HepG2 (cell line): Measurements from ENCODE around the gene RNF38. TPM values are rescaled to one million over a fixed set of nuclear protein-coding genes. Genes with fewer than 3 reads are reported as not detected.

Experiments
- ATAC-seq: fragments of 200-7000 bp; cut with Tn5 transposase; 3 replicates; pipeline ENCODE4 v1.9.1; 2020; ENCODE audit warnings: mild to moderate bottlenecking, moderate library complexity
- BruUV-seq: library from RNA; stranded (reverse); fragments of 400-500 nt; replicated peaks from 2 replicates; lab custom pipeline; 2021; lab: Mats Ljungman, UMichigan
- CTCF ChIA-PET: fragments of 300-600 bp; formaldehyde crosslinking; extraction: SDS; loops from one replicate; lab custom pipeline; 2021; ENCODE audit warnings: low total read pairs, inconsistent platforms, low intra/inter-chr PET ratio; lab: Yijun Ruan, JAX
- POLR2A ChIA-PET: fragments of 350-600 bp; sonication (Branson Sonifier 250); formaldehyde crosslinking; loops from one replicate; lab custom pipeline; 2020; ENCODE audit warnings: antibody characterized with exemption, inconsistent platforms; lab: Yijun Ruan, JAX
- DNase-seq: peaks from one replicate; pipeline ENCODE4 v3.0.0-alpha.2; 2015; ENCODE audit warnings: low spot score
- FAIRE-seq: peaks from 3 replicates; lab custom pipeline; 2011; peaks lifted over from hg19 to GRCh38; lab: Jason Lieb, UNC
- H2AFZ ChIP-seq: one replicate; pipeline ENCODE4 v1.6.1; 2011; ENCODE audit warnings: low read length, inconsistent platforms
- H3K27ac ChIP-seq: fragments of 300-600 bp; 3 replicates; pipeline ENCODE4 v1.8.0; 2011; ENCODE audit warnings: mixed run types, mild to moderate bottlenecking, mixed read lengths, low read length, inconsistent platforms; ENCODE audit not compliant: insufficient read depth; ENCODE audit errors: extremely low read length
- H3K27me3 ChIP-seq, 2 experiments: fragments of 200-600 bp in 1 of 2; 2 replicates in 1 of 2; 3 replicates in 1 of 2; pipeline versions ENCODE4 v1.6.0 to v1.8.0; 2011; ENCODE audit warnings: low read length in 2 of 2, mild to moderate bottlenecking in 2 of 2, moderate library complexity in 2 of 2, inconsistent platforms in 1 of 2; ENCODE audit not compliant: insufficient read depth in 2 of 2, control insufficient read depth in 1 of 2
- H3K36me3 ChIP-seq, 2 experiments: fragments of 200-600 bp in 1 of 2; replicated peaks in 1 of 2; 2 replicates in 1 of 2; 3 replicates in 1 of 2; pipeline versions ENCODE4 v1.5.1 to v1.8.0; 2011; ENCODE audit warnings: low read length in 2 of 2, inconsistent platforms in 1 of 2; ENCODE audit not compliant: insufficient read depth in 2 of 2, control insufficient read depth in 1 of 2
- H3K4me1 ChIP-seq: 2 replicates; pipeline ENCODE4 v1.5.1; 2012; ENCODE audit warnings: low read length, inconsistent platforms; ENCODE audit not compliant: insufficient read depth
- H3K4me2 ChIP-seq: 2 replicates; pipeline ENCODE4 v1.6.0; 2011; ENCODE audit warnings: low read depth, low read length, inconsistent platforms
- H3K4me3 ChIP-seq, 3 experiments: fragments of 200-600 bp in 1 of 3; sonication (generic), shearing (Covaris generic) in 1 of 3; replicated peaks in 1 of 3; 2 replicates each; pipeline ENCODE4 v1.5.1; 2011 to 2016; ENCODE audit warnings: low read length in 3 of 3, inconsistent platforms in 2 of 3, low read depth in 2 of 3, mild to moderate bottlenecking in 2 of 3, control low read depth in 1 of 3, mixed read lengths in 1 of 3; ENCODE audit not compliant: insufficient read depth in 1 of 3
- H3K79me2 ChIP-seq: one replicate; pipeline ENCODE4 v1.6.1; 2011; ENCODE audit warnings: low read length, inconsistent platforms; ENCODE audit not compliant: insufficient read depth
- H3K9ac ChIP-seq: 2 replicates; pipeline ENCODE4 v1.6.0; 2011; ENCODE audit warnings: mild to moderate bottlenecking, low read depth, low read length, inconsistent platforms; ENCODE audit not compliant: insufficient read depth
- H3K9me3 ChIP-seq: 2 replicates; pipeline ENCODE4 v1.5.1; 2012; ENCODE audit warnings: mild to moderate bottlenecking, low read length
- H4K20me1 ChIP-seq: 2 replicates; pipeline ENCODE4 v1.6.0; 2011; ENCODE audit warnings: inconsistent platforms, mild to moderate bottlenecking, low read length, moderate library complexity; ENCODE audit not compliant: insufficient read depth
- ATF5 ChIP-seq: sonication (generic); formaldehyde crosslinking; IDR thresholded peaks from 2 replicates; pipeline ENCODE4 v1.4.0; 2020; ENCODE audit warnings: mild to moderate bottlenecking, low read depth, missing genetic modification reagents
- DRAP1 ChIP-seq: IDR thresholded peaks from 2 replicates; pipeline ENCODE4 v1.6.1; 2016; ENCODE audit warnings: missing genetic modification reagents, missing compliant biosample characterization
- ETV5 ChIP-seq: IDR thresholded peaks from 2 replicates; pipeline ENCODE4 v1.6.1; 2018; ENCODE audit warnings: missing biosample characterization, missing genetic modification reagents, inconsistent platforms, borderline replicate concordance
- GATAD1 ChIP-seq: IDR thresholded peaks from 2 replicates; pipeline ENCODE4 v1.6.1; 2016; ENCODE audit warnings: missing genetic modification reagents, missing compliant biosample characterization
- KLF15 ChIP-seq: sonication (generic); formaldehyde crosslinking; IDR thresholded peaks from 2 replicates; pipeline ENCODE4 v1.8.1; 2023; ENCODE audit warnings: borderline replicate concordance, mild to moderate bottlenecking, inconsistent platforms, missing genetic modification reagents, mixed read lengths
- NR2F6 ChIP-seq, 2 experiments: IDR thresholded peaks; 2 replicates each; pipeline ENCODE4 v1.6.1; 2016; ENCODE audit warnings: antibody characterized with exemption in 1 of 2, mild to moderate bottlenecking in 1 of 2
- RFX3 ChIP-seq: IDR thresholded peaks from 2 replicates; pipeline ENCODE4 v1.6.1; 2016; ENCODE audit warnings: missing biosample characterization, missing genetic modification reagents
- RXRA ChIP-seq: sonication (generic); formaldehyde crosslinking; IDR thresholded peaks from 2 replicates; pipeline ENCODE4 v1.5.1; 2020; ENCODE audit warnings: missing genetic modification reagents
- TBX2 ChIP-seq: sonication (generic); formaldehyde crosslinking; IDR thresholded peaks from 2 replicates; pipeline ENCODE4 v1.5.0; 2020; ENCODE audit warnings: missing genetic modification reagents, mild to moderate bottlenecking, borderline replicate concordance
- ZNF124 ChIP-seq: sonication (generic); formaldehyde crosslinking; IDR thresholded peaks from 2 replicates; pipeline ENCODE4 v1.4.0; 2020; ENCODE audit warnings: missing genetic modification reagents
- ZNF276 ChIP-seq: sonication (generic); formaldehyde crosslinking; IDR thresholded peaks from 2 replicates; pipeline ENCODE4 v1.4.0; 2020; ENCODE audit warnings: mild to moderate bottlenecking, low read depth, missing genetic modification reagents
- ZNF281 ChIP-seq: sonication (generic); formaldehyde crosslinking; IDR thresholded peaks from 2 replicates; pipeline ENCODE4 v1.4.0; 2020; ENCODE audit warnings: missing genetic modification reagents, borderline replicate concordance
- ZNF503 ChIP-seq: sonication (generic); formaldehyde crosslinking; IDR thresholded peaks from 2 replicates; pipeline ENCODE4 v1.4.0; 2020; ENCODE audit warnings: missing genetic modification reagents
- ZNF569 ChIP-seq: sonication (generic); formaldehyde crosslinking; IDR thresholded peaks from 2 replicates; pipeline ENCODE4 v1.5.0; 2020; ENCODE audit warnings: mild to moderate bottlenecking, missing genetic modification reagents, moderate library complexity, borderline replicate concordance
- ZNF597 ChIP-seq: sonication (generic); formaldehyde crosslinking; IDR thresholded peaks from 2 replicates; pipeline ENCODE4 v1.5.0; 2020; ENCODE audit warnings: missing genetic modification reagents
- WGBS: methylation state at CpG from one replicate; pipeline ENCODE4 v1.1.6; 2017; ENCODE audit warnings: low lambda C conversion rate; 5-methylcytosine and 5-hydroxymethylcytosine counted together
- in situ Hi-C: cut with HindIII; loops from 2 replicates; pipeline ENCODE4 v1.10.0; 2017; ENCODE audit warnings: low pct_unique_long_range_greater_than_20kb; ENCODE audit not compliant: extremely low pct_ligation_motif_present
- intact Hi-C: fragments of 100-400 bp; cut with micrococcal nuclease; formaldehyde crosslinking; loops from one replicate; pipeline ENCODE4 v1.10.0; 2022; ENCODE audit not compliant: unreplicated experiment
- polyA plus RNA-seq, 8 experiments: library from polyadenylated mRNA; depleted of rRNA in 3 of 8; stranded (reverse) in 7 of 8; unstranded in 1 of 8; fragments of >200 nt; fragmentation: Illumina TruSeq in 4 of 8; extraction: Trizol in 4 of 8; gene quantifications; 2 replicates each; pipeline versions ENCODE4 v1.2.1 to v1.2.3, GENCODE V29; 2011 to 2016; ENCODE audit warnings: low read depth in 4 of 8, missing spikeins in 1 of 8, mixed read lengths in 1 of 8; ENCODE audit not compliant: insufficient read depth in 1 of 8
- total RNA-seq, 5 experiments: library from RNA; depleted of rRNA; stranded (reverse); fragments of >200 nt; fragmentation: Illumina TruSeq; extraction: Trizol; gene quantifications; 2 replicates each; pipeline ENCODE4 v1.2.3, GENCODE V29; 2016; ENCODE audit warnings: low read depth in 1 of 5

The RNF38 gene
- total and polyA plus RNA-seq, 2 of the 13 experiments (the other 11 are each of a cell fraction or from before 2014, with no cell fraction given), result 9.1 to 32.1 TPM

GRCh38 chr9:36317766-36318165, 82.3 kb downstream of the RNF38 start:
- FAIRE-seq, result no peak
- POLR2A ChIA-PET, result interaction anchor here (1.4 to 1.7 kb wide), 2 partner anchors 59 to 127 kb away, joined by 4 to 5 read pairs; partner anchors contain the start of genes CLTA and GNE
- H3K4me2 ChIP-seq, result peak overlapping the region; percentile 94
- no peak overlapping the region for H2AFZ ChIP-seq
- no peaks in the 10 kb centered on the region for H3K36me3 ChIP-seq
- BruUV-seq, result no TSS peak
- in situ Hi-C loops, result no loop called here
- no peaks in the 10 kb centered on the region for H3K9me3 ChIP-seq
- H3K4me1 ChIP-seq, result peaks cover 65% of the 10 kb centered on the region
- peak overlapping the region in 1 of 3 experiments; percentile 35; a peak in 1 of 6 replicates for H3K4me3 ChIP-seq
- H4K20me1 ChIP-seq, result no peaks in the 10 kb centered on the region
- peak overlapping the region; percentile 5 for H3K27ac ChIP-seq
- H3K9ac ChIP-seq, result no peak overlapping the region
- intact Hi-C loops, result no loop called here
- no peaks in the 10 kb centered on the region for H3K27me3 ChIP-seq
- ATAC-seq, result peak; percentile 15
- no peaks in the 10 kb centered on the region for H3K79me2 ChIP-seq
- 9% methylated on average over 1 of the region's 6 CpGs for WGBS
- CTCF ChIA-PET, result no interaction called here
- DNase-seq, result peak; percentile 70
- 0 out of 2 replicates have a peak, but pooled peaks have one; percentile 15 for TF ChIP-seq ETV5 (CRISPR knock-in tag)
- TF ChIP-seq ZNF276, result 0 out of 2 replicates have a peak, but pooled peaks have one; percentile 13
- TF ChIP-seq ZNF124 (CRISPR knock-in tag), result 0 out of 2 replicates have a peak, but pooled peaks have one; percentile 12
- TF ChIP-seq ZNF503 (CRISPR knock-in tag), result no peak
- TF ChIP-seq ATF5 (CRISPR knock-in tag), result no peak
- TF ChIP-seq NR2F6 (IDR thresholded peaks at IDR 0.05), result peak; percentile 33; the same call in 1 of the 2 replicates
- TF ChIP-seq NR2F6 (CRISPR knock-in tag; IDR thresholded peaks at IDR 0.05), result no peak
- no peak for TF ChIP-seq ZNF597 (CRISPR knock-in tag)
- peak; percentile 78; the same call in 1 of the 2 replicates for TF ChIP-seq ZNF281 (CRISPR knock-in tag)
- TF ChIP-seq RXRA (CRISPR knock-in tag), result peak; percentile 62; the same call in 1 of the 2 replicates
- no peak for TF ChIP-seq KLF15 (CRISPR knock-in tag)
- no peak for TF ChIP-seq RFX3 (CRISPR knock-in tag)
- TF ChIP-seq TBX2 (CRISPR knock-in tag), result peak; percentile 21; the same call in 1 of the 2 replicates
- no peak for TF ChIP-seq ZNF569 (CRISPR knock-in tag)
- TF ChIP-seq GATAD1, result 0 out of 2 replicates have a peak, but pooled peaks have one; percentile 10
- no peak for TF ChIP-seq DRAP1 (CRISPR knock-in tag)
